ENCODE data around the gene PTAFR.

Gene PTAFR

DNA sequence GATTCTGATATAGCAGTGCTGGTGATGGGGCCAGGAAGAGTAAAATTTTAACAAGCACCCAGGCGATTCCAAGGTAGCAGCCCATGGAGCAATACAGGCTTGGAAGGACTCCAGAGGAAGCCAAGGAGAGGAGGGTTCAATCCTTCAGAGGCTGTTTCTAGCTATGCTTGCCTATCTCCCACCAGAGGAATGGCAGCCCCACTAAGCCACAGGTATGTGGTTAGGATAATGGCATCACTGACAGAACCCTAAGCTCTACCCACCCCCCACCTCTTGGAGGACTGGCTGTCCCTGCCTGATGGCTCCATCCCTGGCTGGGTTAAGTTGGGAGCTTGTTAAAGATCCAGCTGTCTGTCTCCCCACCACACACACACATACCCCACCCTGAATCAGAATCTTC lies 19.3 kb upstream of the PTAFR start:
- Histone ChIP-seq H3K9ac (ENCODE audit: low read length) (no peak overlapping the region), H3K79me2 (ENCODE audit: insufficient read depth, low read length) (no peaks in the 10 kb centered on the region), H2AFZ (ENCODE audit: low read depth, low read length, severe bottlenecking) (no peak overlapping the region), H3K4me3 (ENCODE audit: insufficient read depth, low read length, poor library complexity, severe bottlenecking) (no peak overlapping the region), H3F3A (ENCODE audit: insufficient read depth) (peaks cover 5% of the 10 kb centered on the region), H3K9me3 (ENCODE audit: insufficient read depth, low read length) (no peaks in the 10 kb centered on the region), H3K9me2 (replicated peaks; ENCODE audit: insufficient read depth, low read length) (no peaks in the 10 kb centered on the region), H3K4me2 (ENCODE audit: low read depth, low read length, poor library complexity, severe bottlenecking) (no peak overlapping the region), H4K20me1 (ENCODE audit: low read depth, low read length) (no peaks in the 10 kb centered on the region), H3K27me3 (ENCODE audit: low read length) (no peaks in the 10 kb centered on the region), H3K36me3 (ENCODE audit: low read length) (peaks cover 12% of the 10 kb centered on the region), H3K27ac (ENCODE audit: low read depth, low read length) (no peak overlapping the region)
- TF ChIP-seq EZH2phosphoT487 (conservative IDR thresholded peaks at IDR 0.05; ENCODE audit: low read length), result no peak
- TF ChIP-seq, protein P1, sequence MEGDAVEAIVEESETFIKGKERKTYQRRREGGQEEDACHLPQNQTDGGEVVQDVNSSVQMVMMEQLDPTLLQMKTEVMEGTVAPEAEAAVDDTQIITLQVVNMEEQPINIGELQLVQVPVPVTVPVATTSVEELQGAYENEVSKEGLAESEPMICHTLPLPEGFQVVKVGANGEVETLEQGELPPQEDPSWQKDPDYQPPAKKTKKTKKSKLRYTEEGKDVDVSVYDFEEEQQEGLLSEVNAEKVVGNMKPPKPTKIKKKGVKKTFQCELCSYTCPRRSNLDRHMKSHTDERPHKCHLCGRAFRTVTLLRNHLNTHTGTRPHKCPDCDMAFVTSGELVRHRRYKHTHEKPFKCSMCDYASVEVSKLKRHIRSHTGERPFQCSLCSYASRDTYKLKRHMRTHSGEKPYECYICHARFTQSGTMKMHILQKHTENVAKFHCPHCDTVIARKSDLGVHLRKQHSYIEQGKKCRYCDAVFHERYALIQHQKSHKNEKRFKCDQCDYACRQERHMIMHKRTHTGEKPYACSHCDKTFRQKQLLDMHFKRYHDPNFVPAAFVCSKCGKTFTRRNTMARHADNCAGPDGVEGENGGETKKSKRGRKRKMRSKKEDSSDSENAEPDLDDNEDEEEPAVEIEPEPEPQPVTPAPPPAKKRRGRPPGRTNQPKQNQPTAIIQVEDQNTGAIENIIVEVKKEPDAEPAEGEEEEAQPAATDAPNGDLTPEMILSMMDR (IDR thresholded peaks at IDR 0.05; ENCODE audit: insufficient read depth, low read length, poor library complexity, severe bottlenecking), result no peak

DNA sequence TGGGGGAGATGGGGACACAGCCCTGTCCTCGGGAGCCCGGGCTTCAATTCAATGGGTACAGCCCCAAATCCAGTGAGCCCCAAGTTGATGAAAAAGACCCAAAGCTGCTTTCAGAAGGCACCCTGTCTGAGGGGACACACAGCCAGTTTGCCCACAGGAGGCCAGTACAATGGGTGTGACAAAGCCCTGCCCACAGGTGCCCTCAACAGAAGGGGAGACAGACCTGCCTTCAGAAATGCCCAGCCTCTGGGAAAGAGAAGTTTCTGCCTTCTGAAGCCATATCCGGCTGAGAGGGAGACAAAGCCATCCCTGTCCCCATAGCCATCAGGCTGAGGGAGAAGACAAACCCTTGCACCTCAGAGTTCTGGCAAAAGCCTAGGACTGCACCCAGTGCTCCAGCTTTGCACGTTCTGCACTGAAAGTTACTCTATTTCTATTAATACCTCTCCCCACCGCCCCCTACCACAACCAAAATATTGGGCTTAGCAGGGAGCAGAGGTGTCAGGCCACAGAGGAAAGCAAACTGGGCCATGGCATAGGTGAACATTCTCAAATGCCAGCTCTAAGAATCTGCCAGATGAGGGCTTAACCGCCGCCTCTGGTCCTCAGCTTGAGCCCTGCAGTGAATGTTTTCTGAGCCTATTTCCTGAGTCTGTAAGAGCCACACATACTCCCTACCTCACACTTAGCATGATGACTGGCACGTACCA lies 18.0 kb upstream of the PTAFR start:
- Histone ChIP-seq H3K9me3 (ENCODE audit: insufficient read depth, low read length) (no peaks in the 10 kb centered on the region), H4K20me1 (ENCODE audit: low read depth, low read length) (no peaks in the 10 kb centered on the region), H3K4me3 (ENCODE audit: insufficient read depth, low read length, poor library complexity, severe bottlenecking) (no peak overlapping the region), H3K27me3 (ENCODE audit: low read length) (no peaks in the 10 kb centered on the region), H3K4me2 (ENCODE audit: low read depth, low read length, poor library complexity, severe bottlenecking) (no peak overlapping the region), H3F3A (ENCODE audit: insufficient read depth) (peaks cover 5% of the 10 kb centered on the region), H3K79me2 (ENCODE audit: insufficient read depth, low read length) (no peaks in the 10 kb centered on the region), H2AFZ (ENCODE audit: low read depth, low read length, severe bottlenecking) (no peak overlapping the region), H3K36me3 (ENCODE audit: low read length) (peaks cover 7% of the 10 kb centered on the region), H3K9me2 (replicated peaks; ENCODE audit: insufficient read depth, low read length) (no peaks in the 10 kb centered on the region), H3K27ac (ENCODE audit: low read depth, low read length) (no peak overlapping the region), H3K9ac (ENCODE audit: low read length) (no peak overlapping the region)
- TF ChIP-seq EZH2phosphoT487 (conservative IDR thresholded peaks at IDR 0.05; ENCODE audit: low read length), result no peak
- TF ChIP-seq, protein P1 (IDR thresholded peaks at IDR 0.05; ENCODE audit: insufficient read depth, low read length, poor library complexity, severe bottlenecking), result no peak

DNA sequence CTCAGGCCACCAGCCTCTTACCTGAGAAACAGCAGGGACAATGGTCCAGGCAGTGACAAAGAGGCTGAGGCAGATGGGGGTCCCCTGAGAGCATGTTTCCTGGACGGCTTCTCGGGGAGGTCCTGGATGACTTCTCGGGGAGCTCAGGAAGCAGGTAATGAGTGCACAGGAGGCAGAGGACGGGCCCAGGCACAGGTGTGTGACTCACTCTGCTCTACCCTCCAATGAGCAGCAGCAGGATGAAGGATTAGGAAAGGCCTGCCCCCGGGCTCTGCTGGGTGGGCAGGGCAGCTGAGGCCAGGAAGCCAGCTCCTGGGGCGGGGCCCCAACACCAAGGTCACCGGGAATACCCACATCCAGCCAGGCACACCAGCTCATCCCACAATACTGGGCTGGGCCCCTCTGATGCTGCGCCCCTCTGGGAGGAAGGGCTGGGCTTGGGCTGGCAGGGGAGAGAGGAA lies 17.2 kb upstream of the PTAFR start:
- Histone ChIP-seq H3K27ac (ENCODE audit: low read depth, low read length) (no peak overlapping the region), H3K4me2 (ENCODE audit: low read depth, low read length, poor library complexity, severe bottlenecking) (no peak overlapping the region), H4K20me1 (ENCODE audit: low read depth, low read length) (no peaks in the 10 kb centered on the region), H3F3A (ENCODE audit: insufficient read depth) (peaks cover 10% of the 10 kb centered on the region), H3K79me2 (ENCODE audit: insufficient read depth, low read length) (no peaks in the 10 kb centered on the region), H3K4me3 (ENCODE audit: insufficient read depth, low read length, poor library complexity, severe bottlenecking) (no peak overlapping the region), H3K9me3 (ENCODE audit: insufficient read depth, low read length) (no peaks in the 10 kb centered on the region), H3K9ac (ENCODE audit: low read length) (no peak overlapping the region), H2AFZ (ENCODE audit: low read depth, low read length, severe bottlenecking) (no peak overlapping the region), H3K27me3 (ENCODE audit: low read length) (no peaks in the 10 kb centered on the region), H3K9me2 (replicated peaks; ENCODE audit: insufficient read depth, low read length) (no peaks in the 10 kb centered on the region), H3K36me3 (ENCODE audit: low read length) (no peaks in the 10 kb centered on the region; the same call in 1 of the 2 replicates)
- TF ChIP-seq, protein P1 (IDR thresholded peaks at IDR 0.05; ENCODE audit: insufficient read depth, low read length, poor library complexity, severe bottlenecking), result no peak
- TF ChIP-seq EZH2phosphoT487 (conservative IDR thresholded peaks at IDR 0.05; ENCODE audit: low read length), result no peak
